ENCODE data around the gene PTPN14.

GRCh38 chr1:214581785-214582184, 30.4 kb upstream of the PTPN14 start:
- TF ChIP-seq CTCF (conservative IDR thresholded peaks at IDR 0.05; ENCODE audit: low read depth in 2 of 2) (no peak), EZH2phosphoT487 (IDR thresholded peaks at IDR 0.05; ENCODE audit: unreplicated experiment) (no peak), POLR2AphosphoS5 (IDR thresholded peaks at IDR 0.05; ENCODE audit: low read depth) (no peak), REST (IDR thresholded peaks at IDR 0.05; ENCODE audit: unreplicated experiment) (no peak), EZH2 (IDR thresholded peaks at IDR 0.05; ENCODE audit: low read depth, unreplicated experiment) (no peak), STAT1 (IDR thresholded peaks at IDR 0.05; ENCODE audit: unreplicated experiment) (no peak), JUNB (IDR thresholded peaks at IDR 0.05; ENCODE audit: unreplicated experiment) (no peak), NANOG (IDR thresholded peaks at IDR 0.05; ENCODE audit: borderline replicate concordance) (no peak), CREB1 (CRISPR knock-in tag; IDR thresholded peaks at IDR 0.05; ENCODE audit: low read depth) (no peak)

Data from GM23338 (cell line).